ENCODE results near the gene ZC3H18. TPM values are rescaled to one million over a fixed set of nuclear protein-coding genes. Genes with fewer than 3 reads are reported as not detected.
A peak's percentile ranks its signal among the peaks of the same experiment; 100 is the strongest.

Gene ZC3H18
- total RNA-seq, 1 experiment from 2014 or later, result 40.5 TPM

DNA sequence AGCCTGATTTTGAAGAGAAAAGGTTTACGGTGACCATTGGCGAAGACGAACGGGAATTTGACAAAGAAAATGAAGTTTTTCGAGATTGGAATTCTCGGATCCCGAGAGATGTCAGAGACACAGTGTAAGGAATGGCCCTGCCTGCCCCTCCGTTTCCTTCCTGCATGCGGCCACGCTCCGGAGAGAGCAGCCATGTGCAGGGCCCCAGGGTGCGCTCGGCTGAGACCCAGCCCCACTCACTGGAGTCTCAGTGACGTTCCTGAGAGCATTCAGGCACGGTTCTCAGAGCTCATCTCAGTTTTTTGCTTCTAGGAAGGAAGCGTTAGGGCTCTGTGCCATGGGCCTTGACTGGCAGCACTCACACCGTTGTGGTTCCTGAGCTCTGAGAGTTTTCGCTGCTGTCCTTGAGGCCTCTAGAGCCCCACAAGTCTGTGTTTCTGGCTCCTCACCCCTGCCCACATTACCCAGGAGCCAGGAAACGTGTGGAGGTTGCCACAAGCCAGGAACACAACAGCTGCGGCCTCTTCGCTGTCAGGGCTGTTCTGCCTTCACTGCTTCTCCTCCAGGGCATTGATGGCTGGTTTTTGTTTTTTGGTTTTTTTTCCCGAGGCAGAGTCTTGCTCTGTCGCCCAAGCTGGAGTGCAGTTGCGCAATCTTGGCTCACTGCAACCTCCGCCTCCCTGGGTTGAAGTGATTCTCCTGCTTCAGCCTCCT lies 29.8 kb downstream of the ZC3H18 start:
- BruUV-seq (replicated peaks), result no TSS peak
- no peak overlapping the region for H3K4me3 Mint-ChIP-seq (ENCODE audit: unreplicated experiment)
- H3K27me3 Mint-ChIP-seq (ENCODE audit: insufficient read depth, unreplicated experiment), result no peaks in the 10 kb centered on the region
- no peak for TF ChIP-seq CTCF (IDR thresholded peaks at IDR 0.05; ENCODE audit: unreplicated experiment)
- no peaks in the 10 kb centered on the region for H3K9me3 Mint-ChIP-seq (ENCODE audit: unreplicated experiment)
- H3K27ac Mint-ChIP-seq (ENCODE audit: low read depth, unreplicated experiment), result no peak overlapping the region
- DNase-seq (ENCODE audit: unreplicated experiment), result peak; percentile 0
- H3K4me1 Mint-ChIP-seq (ENCODE audit: insufficient read depth, unreplicated experiment), result no peaks in the 10 kb centered on the region
- POLR2A ChIA-PET, result no interaction called here
- intact Hi-C loops (cut with micrococcal nuclease), result no loop called here
- H3K36me3 Mint-ChIP-seq (ENCODE audit: insufficient read depth, unreplicated experiment), result peaks cover 76% of the 10 kb centered on the region
- CTCF ChIA-PET, result interaction anchor here (0.5 kb wide), 1 partner anchor 30 kb away, joined by 3 read pairs; no protein-coding TSS in a partner anchor

GRCh38 chr16:88600539-88600896 lies 30.3 kb downstream of the ZC3H18 start:
- H3K4me1 Mint-ChIP-seq (ENCODE audit: insufficient read depth, unreplicated experiment), result no peaks in the 10 kb centered on the region
- no peaks in the 10 kb centered on the region for H3K9me3 Mint-ChIP-seq (ENCODE audit: unreplicated experiment)
- H3K27me3 Mint-ChIP-seq (ENCODE audit: insufficient read depth, unreplicated experiment), result no peaks in the 10 kb centered on the region
- no peak for DNase-seq (ENCODE audit: unreplicated experiment)
- TF ChIP-seq CTCF (IDR thresholded peaks at IDR 0.05; ENCODE audit: unreplicated experiment), result no peak
- no TSS peak for BruUV-seq (replicated peaks)
- CTCF ChIA-PET, result no interaction called here
- H3K36me3 Mint-ChIP-seq (ENCODE audit: insufficient read depth, unreplicated experiment), result peaks cover 78% of the 10 kb centered on the region
- no peak overlapping the region for H3K4me3 Mint-ChIP-seq (ENCODE audit: unreplicated experiment)
- intact Hi-C loops (cut with micrococcal nuclease), result no loop called here
- no peak overlapping the region for H3K27ac Mint-ChIP-seq (ENCODE audit: low read depth, unreplicated experiment)
- POLR2A ChIA-PET, result no interaction called here

DNA sequence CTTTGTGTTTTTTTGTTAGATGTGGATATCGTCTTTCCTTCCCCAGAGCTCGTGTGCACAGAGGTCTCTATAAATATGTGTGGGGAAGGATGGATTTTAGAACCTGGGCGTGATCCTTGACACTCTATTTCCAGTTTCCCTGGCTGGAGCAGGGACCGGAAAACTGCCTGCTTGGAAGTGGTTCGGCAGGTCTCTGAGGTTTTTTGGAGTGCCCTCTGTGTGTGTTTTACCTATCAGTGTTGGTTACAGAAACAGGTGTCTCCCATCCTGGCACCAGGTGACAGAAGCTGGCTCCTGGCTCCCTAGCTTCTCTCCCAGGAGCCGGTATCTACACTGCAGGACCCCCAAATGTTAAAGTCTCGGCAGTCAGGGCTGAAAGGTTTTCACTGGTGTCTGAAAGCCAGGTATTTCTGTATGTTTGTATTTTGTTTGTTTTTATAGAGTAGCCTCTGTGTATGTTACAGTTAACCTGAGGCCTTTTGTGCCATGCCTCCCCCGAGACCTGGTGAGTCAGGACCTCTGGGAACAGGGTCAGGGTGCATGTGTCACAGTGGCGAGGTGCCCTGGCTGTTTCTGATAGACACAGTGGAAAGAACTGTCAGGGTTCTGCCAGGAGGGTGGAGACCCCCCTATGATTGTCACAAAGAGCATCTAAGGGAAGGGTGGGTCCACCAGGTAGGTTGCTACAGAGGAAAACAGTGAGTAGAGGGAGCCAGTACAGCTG lies 31.3 kb downstream of the ZC3H18 start:
- Mint-ChIP-seq H3K27me3 (ENCODE audit: insufficient read depth, unreplicated experiment) (no peaks in the 10 kb centered on the region), H3K4me1 (ENCODE audit: insufficient read depth, unreplicated experiment) (no peaks in the 10 kb centered on the region), H3K9me3 (ENCODE audit: unreplicated experiment) (no peaks in the 10 kb centered on the region), H3K4me3 (ENCODE audit: unreplicated experiment) (no peak overlapping the region), H3K36me3 (ENCODE audit: insufficient read depth, unreplicated experiment) (peaks cover 78% of the 10 kb centered on the region), H3K27ac (ENCODE audit: low read depth, unreplicated experiment) (peak overlapping the region; percentile 42)
- peak; percentile 1 for DNase-seq (ENCODE audit: unreplicated experiment)
- intact Hi-C loops (cut with micrococcal nuclease), result no loop called here
- no TSS peak for BruUV-seq (replicated peaks)
- CTCF ChIA-PET, result interaction anchor here (0.6 kb wide), 2 partner anchors 15 to 887 kb away, joined by 3 to 4 read pairs; no protein-coding TSS in a partner anchor
- POLR2A ChIA-PET, result interaction anchor here (0.6 kb wide), 1 partner anchor 8 kb away, joined by 3 read pairs; no protein-coding TSS in a partner anchor
- TF ChIP-seq CTCF (IDR thresholded peaks at IDR 0.05; ENCODE audit: unreplicated experiment), result no peak

DNA sequence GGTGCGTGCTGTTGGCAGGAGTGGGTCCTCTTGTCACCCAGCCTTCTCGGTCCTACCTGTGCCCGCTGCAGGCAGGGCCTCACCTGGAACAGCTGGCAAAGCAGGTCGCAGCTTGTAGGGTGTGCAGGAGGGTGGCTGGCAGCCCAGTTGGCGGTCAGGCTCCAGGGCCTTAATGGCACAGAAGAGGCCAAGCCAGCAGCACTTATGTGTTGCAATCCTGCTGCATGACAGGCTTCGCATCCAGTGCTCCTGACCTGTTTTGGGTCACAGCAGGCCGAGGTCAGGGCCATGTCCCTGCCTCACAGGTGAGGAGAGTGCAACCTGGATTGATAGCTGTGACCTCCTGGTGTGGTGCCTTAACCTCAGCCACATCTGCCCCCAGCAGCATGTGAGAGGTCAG lies 31.9 kb downstream of the ZC3H18 start:
- POLR2A ChIA-PET, result interaction anchor here (0.6 kb wide), 1 partner anchor 8 kb away, joined by 3 read pairs; no protein-coding TSS in a partner anchor
- peak; percentile 2 for DNase-seq (ENCODE audit: unreplicated experiment)
- H3K36me3 Mint-ChIP-seq (ENCODE audit: insufficient read depth, unreplicated experiment), result peaks cover 84% of the 10 kb centered on the region
- no peaks in the 10 kb centered on the region for H3K27me3 Mint-ChIP-seq (ENCODE audit: insufficient read depth, unreplicated experiment)
- TF ChIP-seq CTCF (IDR thresholded peaks at IDR 0.05; ENCODE audit: unreplicated experiment), result no peak
- no peaks in the 10 kb centered on the region for H3K9me3 Mint-ChIP-seq (ENCODE audit: unreplicated experiment)
- CTCF ChIA-PET, result interaction anchor here (0.5 to 0.6 kb wide), 2 partner anchors 13 to 180 kb away, joined by 3 to 4 read pairs; no protein-coding TSS in a partner anchor
- no TSS peak for BruUV-seq (replicated peaks)
- intact Hi-C loops (cut with micrococcal nuclease), result no loop called here
- H3K27ac Mint-ChIP-seq (ENCODE audit: low read depth, unreplicated experiment), result no peak overlapping the region
- H3K4me3 Mint-ChIP-seq (ENCODE audit: unreplicated experiment), result no peak overlapping the region
- no peaks in the 10 kb centered on the region for H3K4me1 Mint-ChIP-seq (ENCODE audit: insufficient read depth, unreplicated experiment)

Measured in MCF 10A (cell line).